Astrocyte of the cerebellum (primary cell): ENCODE data around the gene MADCAM1.
A peak's percentile ranks its signal among the peaks of the same experiment; 100 is the strongest.
"Not testable (repeated sequence)": the region's sequence is repeated elsewhere in the genome, so short reads cannot be mapped to it uniquely, and the experiment has no call there.

Experiments
- DNase-seq: peaks from one replicate; pipeline ENCODE4 v3.0.0-alpha.2; 2011; ENCODE audit warnings: low read depth
- H3K4me3 ChIP-seq: 2 replicates; pipeline ENCODE4 v1.5.1; 2011; ENCODE audit warnings: mild to moderate bottlenecking, low read depth, low read length, moderate library complexity
- in situ Hi-C: cut with HindIII; loops from 2 replicates; pipeline ENCODE4 v1.10.0; 2017; ENCODE audit warnings: low sequenced_read_pairs
- TF ChIP-seq, protein P1 (sequence below): IDR thresholded peaks from 2 replicates; pipeline ENCODE4 v1.5.1; 2012; ENCODE audit warnings: low read length, low read depth, moderate library complexity, mild to moderate bottlenecking; ENCODE audit errors: missing control alignments

Gene MADCAM1

DNA sequence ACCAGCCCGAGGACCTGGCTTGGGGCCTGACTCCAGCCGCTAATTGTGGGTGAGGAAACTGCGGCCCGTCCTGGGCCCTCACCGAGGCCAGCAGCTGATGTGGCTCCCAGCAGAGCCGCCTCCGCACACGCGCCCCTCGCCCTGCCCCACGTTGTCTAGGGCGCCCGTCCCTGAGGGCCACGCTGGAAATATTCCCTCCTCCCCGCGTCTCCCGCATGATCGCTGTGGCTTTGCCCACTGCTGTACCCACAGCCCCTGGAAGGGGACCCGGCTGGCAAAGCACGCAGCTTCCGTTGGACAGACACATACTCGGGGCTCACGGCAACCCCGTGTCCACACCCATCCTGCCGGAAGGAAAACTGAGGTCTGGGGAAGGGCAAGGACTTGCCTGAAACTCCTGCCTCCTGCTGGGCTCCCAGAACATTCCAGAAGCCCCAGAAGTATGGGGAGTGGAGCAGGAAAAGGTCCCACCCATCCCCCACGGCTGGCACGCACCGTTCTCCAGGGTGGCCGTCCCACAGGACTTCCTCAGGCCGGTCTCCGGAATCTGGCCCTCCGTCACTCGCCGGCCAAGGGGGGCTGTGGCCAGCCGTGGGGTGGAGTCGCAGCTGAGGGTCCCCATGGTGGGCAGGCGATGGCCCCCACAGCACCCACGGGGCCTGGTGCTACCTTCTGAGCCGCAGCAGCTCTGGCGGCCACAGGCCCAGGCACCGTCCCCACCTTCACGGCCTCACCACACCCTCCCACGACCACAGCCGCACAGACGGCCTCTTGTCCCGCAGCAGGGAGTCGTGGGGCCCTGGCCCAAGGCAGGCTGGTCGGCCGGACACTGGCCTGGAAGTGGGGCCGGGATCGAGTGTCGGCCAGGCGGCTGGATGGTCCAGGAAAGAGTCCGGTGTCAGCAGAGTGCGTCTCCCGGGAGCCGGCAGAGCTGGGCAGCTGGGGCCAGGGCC, 21.9 kb upstream of the MADCAM1 start:
- in situ Hi-C loops: no loop called here

DNA sequence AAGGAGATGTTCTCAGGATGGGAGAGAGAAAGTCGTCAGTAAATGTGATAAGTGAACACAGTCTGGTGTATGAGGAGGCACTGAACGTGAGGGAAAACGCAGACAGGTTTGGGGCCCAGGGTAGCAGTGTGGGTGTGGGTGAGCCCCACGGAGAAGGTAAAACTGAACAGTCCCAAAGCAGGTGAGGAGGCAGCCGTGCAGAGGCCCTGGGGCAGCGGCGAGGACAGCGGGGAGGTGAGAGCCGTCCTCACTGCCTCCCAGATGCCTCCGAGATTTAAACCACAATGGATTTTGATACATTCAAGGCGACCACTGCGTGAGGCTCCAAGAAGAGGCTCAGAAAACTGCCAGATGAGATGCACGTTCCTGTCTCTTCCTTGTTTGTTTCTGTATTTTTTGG, 20.9 kb upstream of the MADCAM1 start:
- TF ChIP-seq, protein P1, sequence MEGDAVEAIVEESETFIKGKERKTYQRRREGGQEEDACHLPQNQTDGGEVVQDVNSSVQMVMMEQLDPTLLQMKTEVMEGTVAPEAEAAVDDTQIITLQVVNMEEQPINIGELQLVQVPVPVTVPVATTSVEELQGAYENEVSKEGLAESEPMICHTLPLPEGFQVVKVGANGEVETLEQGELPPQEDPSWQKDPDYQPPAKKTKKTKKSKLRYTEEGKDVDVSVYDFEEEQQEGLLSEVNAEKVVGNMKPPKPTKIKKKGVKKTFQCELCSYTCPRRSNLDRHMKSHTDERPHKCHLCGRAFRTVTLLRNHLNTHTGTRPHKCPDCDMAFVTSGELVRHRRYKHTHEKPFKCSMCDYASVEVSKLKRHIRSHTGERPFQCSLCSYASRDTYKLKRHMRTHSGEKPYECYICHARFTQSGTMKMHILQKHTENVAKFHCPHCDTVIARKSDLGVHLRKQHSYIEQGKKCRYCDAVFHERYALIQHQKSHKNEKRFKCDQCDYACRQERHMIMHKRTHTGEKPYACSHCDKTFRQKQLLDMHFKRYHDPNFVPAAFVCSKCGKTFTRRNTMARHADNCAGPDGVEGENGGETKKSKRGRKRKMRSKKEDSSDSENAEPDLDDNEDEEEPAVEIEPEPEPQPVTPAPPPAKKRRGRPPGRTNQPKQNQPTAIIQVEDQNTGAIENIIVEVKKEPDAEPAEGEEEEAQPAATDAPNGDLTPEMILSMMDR: no peak
- in situ Hi-C loops: no loop called here
- DNase-seq: no peak
- H3K4me3 ChIP-seq: no peak overlapping the region

More for the DNA sequence above, 21.9 kb upstream of the MADCAM1 start:
- TF ChIP-seq, protein P1: no peak
- no peak for DNase-seq
- no peak overlapping the region for H3K4me3 ChIP-seq

DNA sequence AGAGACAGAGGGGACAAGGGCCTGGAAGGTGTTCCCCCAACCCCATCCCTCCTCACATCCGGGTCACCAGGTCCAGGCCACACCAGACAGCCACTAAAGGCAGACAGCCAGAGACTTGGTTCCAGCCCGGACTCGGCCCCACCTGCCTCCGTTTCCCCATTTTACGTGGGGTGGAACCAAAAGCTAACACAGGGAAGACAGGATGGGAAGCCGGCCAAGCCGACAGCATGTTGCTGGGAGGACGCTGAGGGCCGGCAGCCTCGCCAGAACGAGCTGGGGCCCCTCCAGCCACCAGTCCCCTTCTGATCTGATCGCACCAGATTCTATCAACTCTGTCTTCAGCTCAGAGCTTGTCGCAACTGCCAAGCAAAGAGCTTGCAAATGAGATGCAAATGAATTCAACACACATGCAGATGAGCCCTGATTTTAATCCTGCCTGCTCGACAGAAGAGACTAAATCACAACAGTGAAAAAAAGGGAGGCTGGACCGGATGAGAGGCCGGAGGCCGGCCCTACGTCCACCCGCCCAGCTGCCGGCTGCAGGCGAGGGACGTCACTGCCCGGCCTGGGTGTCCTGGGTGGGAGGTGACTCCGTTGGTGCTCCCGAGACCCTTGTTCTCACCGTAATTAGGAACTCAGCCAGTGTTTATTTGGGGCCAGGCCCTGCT, 17.9 kb upstream of the MADCAM1 start:
- no peak for DNase-seq
- no peak overlapping the region for H3K4me3 ChIP-seq
- TF ChIP-seq, protein P1: no peak
- in situ Hi-C loops: no loop called here

DNA sequence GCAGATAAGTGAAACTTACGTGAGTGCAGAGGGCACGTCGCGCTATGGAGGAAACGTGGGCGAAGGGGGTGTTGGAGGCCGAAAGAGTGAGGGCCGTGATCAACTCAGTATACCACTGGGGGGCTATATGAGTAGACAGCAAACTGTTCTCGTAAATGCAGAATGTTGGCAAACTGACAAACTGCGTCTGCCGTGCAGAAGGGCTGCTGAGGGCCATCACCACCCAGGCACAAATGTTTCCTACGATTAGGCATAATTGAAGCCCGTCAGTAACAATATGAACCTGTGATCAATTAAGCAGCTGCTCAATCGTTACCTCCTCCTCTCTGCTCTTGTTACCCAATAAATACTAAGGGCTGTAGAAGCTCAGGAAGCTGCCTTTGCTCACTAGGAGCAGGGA, 17.3 kb upstream of the MADCAM1 start:
- no peak for DNase-seq
- in situ Hi-C loops: no loop called here
- no peak overlapping the region for H3K4me3 ChIP-seq
- TF ChIP-seq, protein P1: no peak

DNA sequence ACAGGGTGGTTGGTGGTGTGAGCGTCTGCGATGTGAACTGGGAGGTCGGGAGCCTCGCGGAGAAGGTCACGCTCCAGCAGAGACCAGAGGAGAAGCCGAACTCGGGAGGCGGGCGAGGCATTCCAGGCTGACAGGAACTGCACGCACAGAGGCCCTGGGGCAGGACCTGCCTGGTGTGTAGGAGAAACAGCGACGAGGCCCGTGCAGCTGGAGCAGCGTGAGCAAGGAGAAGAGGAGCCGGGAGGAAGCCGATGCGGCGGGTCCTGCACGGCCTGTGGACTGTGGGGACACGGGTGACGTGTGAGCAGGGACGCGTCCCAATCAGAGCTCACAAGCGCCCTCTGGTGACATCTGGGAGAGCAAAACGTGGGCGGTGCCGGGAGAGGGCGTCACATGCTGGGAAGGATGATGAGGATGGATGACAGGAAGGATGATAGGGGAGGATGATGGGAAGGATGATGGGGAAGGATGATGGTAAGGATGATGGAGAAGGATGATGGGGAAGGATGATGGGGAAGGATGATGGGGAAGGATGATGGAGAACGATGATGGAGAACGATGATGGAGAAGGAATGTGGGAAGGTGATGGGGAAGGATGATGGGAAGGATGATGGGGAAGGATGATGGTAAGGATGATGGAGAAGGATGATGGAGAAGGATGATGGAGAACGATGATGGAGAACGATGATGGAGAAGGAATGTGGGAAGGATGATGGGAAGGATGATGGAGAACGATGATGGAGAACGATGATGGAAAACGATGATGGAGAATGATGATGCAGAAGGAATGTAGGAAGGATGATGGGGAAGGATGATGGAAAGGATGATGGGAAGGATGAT, 16.1 kb upstream of the MADCAM1 start:
- no peak overlapping the region for H3K4me3 ChIP-seq
- TF ChIP-seq, protein P1: peak; percentile 43
- DNase-seq: no peak
- in situ Hi-C loops: no loop called here

DNA sequence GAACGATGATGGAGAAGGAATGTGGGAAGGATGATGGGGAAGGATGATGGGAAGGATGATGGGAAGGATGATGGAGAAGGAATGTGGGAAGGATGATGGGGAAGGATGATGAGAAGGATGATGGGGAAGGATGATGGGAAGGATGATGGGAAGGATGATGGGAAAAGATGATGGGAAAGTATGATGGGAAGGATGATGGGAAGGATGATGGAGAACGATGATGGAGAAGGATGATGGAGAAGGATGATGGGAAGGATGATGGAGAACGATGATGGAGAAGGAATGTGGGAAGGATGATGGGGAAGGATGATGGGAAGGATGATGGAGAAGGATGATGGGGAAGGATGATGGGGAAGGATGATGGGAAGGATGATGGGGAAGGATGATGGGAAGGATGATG, 15.2 kb upstream of the MADCAM1 start:
- in situ Hi-C loops, H3K4me3 ChIP-seq, DNase-seq: not testable (repeated sequence)
